ENCODE measurements around the gene FOXL3. TPM values are rescaled to one million over a fixed set of nuclear protein-coding genes. Genes with fewer than 3 reads are reported as not detected.

The FOXL3 gene
- total RNA-seq, 1 experiment from 2014 or later: not detected

GRCh38 chr7:253581-254336 is 36.2 kb upstream of the FOXL3 start (continued):
- no peak for TF ChIP-seq ZFX (IDR thresholded peaks at IDR 0.05)

DNA sequence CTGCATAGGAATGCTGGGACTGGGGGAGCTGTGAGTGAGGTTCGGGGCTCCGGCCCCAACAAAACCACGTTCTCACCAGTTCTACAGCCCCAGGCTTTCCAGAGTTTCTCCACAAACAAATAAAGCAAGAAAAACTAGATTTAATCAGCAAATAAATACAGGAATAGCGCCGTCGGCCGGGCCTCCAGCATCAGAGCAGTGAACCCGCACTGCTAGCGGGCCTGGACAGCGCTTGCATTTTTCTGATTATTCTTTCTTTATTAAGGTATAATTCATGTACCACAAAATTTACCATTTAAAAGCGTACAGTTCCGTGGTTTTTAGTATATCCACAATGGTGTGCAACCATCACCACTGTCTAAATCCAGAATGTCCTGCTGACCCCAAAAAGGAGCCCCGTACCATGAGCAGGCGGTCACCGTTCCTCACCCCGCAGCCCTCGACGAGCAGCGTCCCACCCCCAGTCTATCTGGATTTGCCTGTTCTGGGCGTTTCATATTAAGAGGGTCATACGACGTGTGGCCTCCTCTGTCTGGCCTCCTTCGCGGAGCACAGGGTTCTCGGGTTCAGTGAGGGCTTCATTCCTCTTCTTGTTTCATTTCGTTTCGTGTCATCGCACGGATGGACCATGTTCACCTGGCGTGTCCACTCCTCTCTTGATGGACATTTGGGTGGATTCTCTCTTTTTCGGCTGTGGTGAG is 35.5 kb upstream of the FOXL3 start:
- Histone ChIP-seq H3K27ac (ENCODE audit: low read depth, low read length) (no peak overlapping the region), H3K4me2 (ENCODE audit: low read length) (no peak overlapping the region), H3K9ac (ENCODE audit: low read length) (no peak overlapping the region), H3K9me2 (ENCODE audit: insufficient read depth) (no peaks in the 10 kb centered on the region), H3K27me3 (ENCODE audit: insufficient read depth, low read length) (no peaks in the 10 kb centered on the region), H3K36me3 (ENCODE audit: control insufficient read depth in 1 of 2, insufficient read depth in 2 of 2, low read length in 2 of 2) (no peaks in the 10 kb centered on the region; a peak in 2 of 4 replicates), H2AFZ (ENCODE audit: low read depth, low read length, poor library complexity, severe bottlenecking) (no peak overlapping the region), H3K9me3 (ENCODE audit: control insufficient read depth in 1 of 2, insufficient read depth in 1 of 2, low read depth in 1 of 2, low read length in 2 of 2) (peaks cover 0 to 8% of the 10 kb centered on the region in 2 experiments; a peak in 1 of 4 replicates), H3K4me3 (replicated peaks in 1 of 2; ENCODE audit: low read depth in 1 of 2, low read length in 2 of 2) (no peak overlapping the region), H3K4me1 (ENCODE audit: control insufficient read depth in 1 of 2, insufficient read depth in 2 of 2, low read length in 2 of 2) (no peaks in the 10 kb centered on the region), H4K20me1 (ENCODE audit: insufficient read depth) (no peaks in the 10 kb centered on the region), H3K79me2 (ENCODE audit: insufficient read depth, low read length) (no peaks in the 10 kb centered on the region)
- ChIA-PET CTCF (no interaction called here), RAD21 (ENCODE audit: low non-redundant PET in 1 of 2, low total read pairs in 2 of 2, uncharacterized antibody in 2 of 2, unreplicated experiment in 2 of 2) (no interaction called here), POLR2A (no interaction called here)
- TF ChIP-seq FOSL1 (IDR thresholded peaks at IDR 0.05; ENCODE audit: low read depth): no peak
- TF ChIP-seq SRF (IDR thresholded peaks at IDR 0.05; ENCODE audit: low read depth): no peak
- TF ChIP-seq POLR2AphosphoS5 (IDR thresholded peaks at IDR 0.05; ENCODE audit: low read depth, low read length): no peak
- no peak for TF ChIP-seq RAD21 (IDR thresholded peaks at IDR 0.05; ENCODE audit: low read depth)
- no peak for TF ChIP-seq JUND (IDR thresholded peaks at IDR 0.05)
- no peak for TF ChIP-seq ZNF274 (IDR thresholded peaks at IDR 0.05; ENCODE audit: low read depth, low read length)
- TF ChIP-seq EGR1 (IDR thresholded peaks at IDR 0.05; ENCODE audit: low read depth): no peak
- no peak for TF ChIP-seq ATF3 (IDR thresholded peaks at IDR 0.05)
- TF ChIP-seq, protein P1, sequence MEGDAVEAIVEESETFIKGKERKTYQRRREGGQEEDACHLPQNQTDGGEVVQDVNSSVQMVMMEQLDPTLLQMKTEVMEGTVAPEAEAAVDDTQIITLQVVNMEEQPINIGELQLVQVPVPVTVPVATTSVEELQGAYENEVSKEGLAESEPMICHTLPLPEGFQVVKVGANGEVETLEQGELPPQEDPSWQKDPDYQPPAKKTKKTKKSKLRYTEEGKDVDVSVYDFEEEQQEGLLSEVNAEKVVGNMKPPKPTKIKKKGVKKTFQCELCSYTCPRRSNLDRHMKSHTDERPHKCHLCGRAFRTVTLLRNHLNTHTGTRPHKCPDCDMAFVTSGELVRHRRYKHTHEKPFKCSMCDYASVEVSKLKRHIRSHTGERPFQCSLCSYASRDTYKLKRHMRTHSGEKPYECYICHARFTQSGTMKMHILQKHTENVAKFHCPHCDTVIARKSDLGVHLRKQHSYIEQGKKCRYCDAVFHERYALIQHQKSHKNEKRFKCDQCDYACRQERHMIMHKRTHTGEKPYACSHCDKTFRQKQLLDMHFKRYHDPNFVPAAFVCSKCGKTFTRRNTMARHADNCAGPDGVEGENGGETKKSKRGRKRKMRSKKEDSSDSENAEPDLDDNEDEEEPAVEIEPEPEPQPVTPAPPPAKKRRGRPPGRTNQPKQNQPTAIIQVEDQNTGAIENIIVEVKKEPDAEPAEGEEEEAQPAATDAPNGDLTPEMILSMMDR (IDR thresholded peaks at IDR 0.05 in 2 of 3, conservative IDR thresholded peaks at IDR 0.05 in 1 of 3; ENCODE audit: borderline replicate concordance in 1 of 3, insufficient read depth in 1 of 3, low read depth in 2 of 3, low read length in 2 of 3): no peak
- no TSS peak for BruUV-seq (replicated peaks)
- ATAC-seq (no peak), DNase-seq (ENCODE audit: low read depth, low spot score) (no peak)
- intact Hi-C loops (cut with micrococcal nuclease): no loop called here
